Ishikawa (cell line): ENCODE results near the gene SPAG9.

Source experiments
- CEBPB ChIP-seq: IDR thresholded peaks from 2 replicates; pipeline ENCODE4 v1.6.1; 2012
- CREB1 ChIP-seq: IDR thresholded peaks from 2 replicates; pipeline ENCODE4 v1.6.1; 2012; ENCODE audit warnings: low read depth
- EGR1 ChIP-seq: IDR thresholded peaks from 2 replicates; pipeline ENCODE4 v1.6.1; 2012
- EP300 ChIP-seq: IDR thresholded peaks from 2 replicates; pipeline ENCODE4 v1.6.1; 2012; ENCODE audit warnings: borderline replicate concordance
- FOXM1 ChIP-seq: IDR thresholded peaks from 2 replicates; pipeline ENCODE4 v1.6.1; 2012; ENCODE audit warnings: low read depth, borderline replicate concordance
- MAX ChIP-seq: IDR thresholded peaks from 2 replicates; pipeline ENCODE4 v1.6.1; 2012
- NFIC ChIP-seq: IDR thresholded peaks from 2 replicates; pipeline ENCODE4 v1.6.1; 2012
- RAD21 ChIP-seq: IDR thresholded peaks from 2 replicates; pipeline ENCODE4 v1.6.1; 2012; ENCODE audit warnings: low read depth
- REST ChIP-seq: IDR thresholded peaks from 2 replicates; pipeline ENCODE4 v1.6.1; 2012; ENCODE audit warnings: low read depth, mild to moderate bottlenecking
- TAF1 ChIP-seq: IDR thresholded peaks from 2 replicates; pipeline ENCODE4 v1.6.1; 2012; ENCODE audit warnings: low read depth, mild to moderate bottlenecking
- TCF12 ChIP-seq: IDR thresholded peaks from 2 replicates; pipeline ENCODE4 v1.6.1; 2012; ENCODE audit warnings: low read depth
- TEAD4 ChIP-seq: IDR thresholded peaks from 2 replicates; pipeline ENCODE4 v1.6.1; 2012
- USF1 ChIP-seq: IDR thresholded peaks from 2 replicates; pipeline ENCODE4 v1.6.1; 2012
- YY1 ChIP-seq: IDR thresholded peaks from 2 replicates; pipeline ENCODE4 v1.6.1; 2012; ENCODE audit warnings: low read depth
- ZBTB7A ChIP-seq: IDR thresholded peaks from 2 replicates; pipeline ENCODE4 v1.6.1; 2012; ENCODE audit warnings: low read depth

SPAG9 gene

GRCh38 chr17:51017270-51017669, 103.4 kb downstream of the SPAG9 start:
- TF ChIP-seq FOXM1 (no peak), RAD21 (no peak), USF1 (no peak), EP300 (no peak), MAX (no peak), ZBTB7A (no peak), NFIC (no peak), EGR1 (no peak), REST (no peak), CEBPB (no peak), YY1 (no peak), TAF1 (no peak), TEAD4 (no peak), CREB1 (no peak), TCF12 (no peak)

- TF ChIP-seq NFIC (no peak), EGR1 (no peak), RAD21 (no peak), CREB1 (no peak)
These were observed 104.6 kb downstream of the SPAG9 start for GRCh38 chr17:51016099-51016498.

GRCh38 chr17:51015145-51015558, 105.5 kb downstream of the SPAG9 start:
- no peak for TF ChIP-seq TCF12
- TF ChIP-seq USF1, result no peak
- no peak for TF ChIP-seq MAX
- TF ChIP-seq FOXM1, result no peak
- no peak for TF ChIP-seq EP300
- no peak for TF ChIP-seq RAD21
- TF ChIP-seq TAF1, result no peak

GRCh38 chr17:51014129-51014528, 106.5 kb downstream of the SPAG9 start:
- TF ChIP-seq USF1 (no peak), CEBPB (no peak)

GRCh38 chr17:51013322-51013721, 107.3 kb downstream of the SPAG9 start:
- TF ChIP-seq TEAD4 (no peak), TAF1 (no peak), EP300 (no peak), REST (no peak), YY1 (no peak), EGR1 (no peak), USF1 (no peak), MAX (no peak), RAD21 (no peak), CEBPB (no peak), FOXM1 (no peak), NFIC (no peak), CREB1 (no peak), TCF12 (no peak)
